Measurements from ENCODE around the gene ST6GAL1. TPM values are rescaled to one million over a fixed set of nuclear protein-coding genes. Genes with fewer than 3 reads are reported as not detected.

The ST6GAL1 gene
- total RNA-seq, 1 donor from 2014 or later: 72.7 TPM

GRCh38 chr3:187079090-187080022 lies 149.0 kb downstream of the ST6GAL1 start:
- Histone ChIP-seq H3K27ac (no peak overlapping the region), H3K27me3 (ENCODE audit: low read depth) (no peaks in the 10 kb centered on the region), H3K9me3 (no peaks in the 10 kb centered on the region), H3K4me3 (no peak overlapping the region), H3K36me3 (peaks cover 42% of the 10 kb centered on the region), H3K4me1 (peaks cover 8% of the 10 kb centered on the region)
- TF ChIP-seq CTCF (IDR thresholded peaks at IDR 0.05): no peak
- ATAC-seq: no peak
- intact Hi-C loops (cut with DNase I): no loop called here
- DNase-seq: no peak

- TF ChIP-seq CTCF (IDR thresholded peaks at IDR 0.05): no peak
- no peaks in the 10 kb centered on the region for H3K27me3 ChIP-seq (ENCODE audit: low read depth)
- H3K4me1 ChIP-seq: peaks cover 17% of the 10 kb centered on the region
- no peak for ATAC-seq
- no peak overlapping the region for H3K4me3 ChIP-seq
- intact Hi-C loops (cut with DNase I): no loop called here
- no peak overlapping the region for H3K27ac ChIP-seq
- DNase-seq: no peak
- H3K9me3 ChIP-seq: no peaks in the 10 kb centered on the region
- peaks cover 26% of the 10 kb centered on the region for H3K36me3 ChIP-seq
Observed at GRCh38 chr3:187080799-187081450, 150.6 kb downstream of the ST6GAL1 start.

- Histone ChIP-seq H3K4me3 (no peak overlapping the region), H3K27ac (no peak overlapping the region)
- intact Hi-C loops (cut with DNase I): no loop called here
Observed at GRCh38 chr3:187082758-187083375, 152.5 kb downstream of the ST6GAL1 start.

GRCh38 chr3:187084126-187084525 lies 153.8 kb downstream of the ST6GAL1 start:
- Histone ChIP-seq H3K27ac (no peak overlapping the region), H3K4me1 (peaks cover 17% of the 10 kb centered on the region), H3K9me3 (peaks cover 13% of the 10 kb centered on the region), H3K4me3 (no peak overlapping the region), H3K36me3 (no peaks in the 10 kb centered on the region), H3K27me3 (ENCODE audit: low read depth) (no peaks in the 10 kb centered on the region)
- no peak for ATAC-seq
- TF ChIP-seq CTCF (IDR thresholded peaks at IDR 0.05): no peak
- intact Hi-C loops (cut with DNase I): no loop called here
- no peak for DNase-seq

More at GRCh38 chr3:187082758-187083375, 152.5 kb downstream of the ST6GAL1 start:
- Histone ChIP-seq H3K9me3 (peaks cover 10% of the 10 kb centered on the region), H3K4me1 (peaks cover 17% of the 10 kb centered on the region), H3K36me3 (peaks cover 7% of the 10 kb centered on the region), H3K27me3 (ENCODE audit: low read depth) (no peaks in the 10 kb centered on the region)
- no peak for ATAC-seq
- no peak for TF ChIP-seq CTCF (IDR thresholded peaks at IDR 0.05)
- DNase-seq: no peak

GRCh38 chr3:187084580-187084979 lies 154.3 kb downstream of the ST6GAL1 start:
- H3K4me3 ChIP-seq: no peak overlapping the region
- H3K9me3 ChIP-seq: peaks cover 13% of the 10 kb centered on the region
- H3K27ac ChIP-seq: no peak overlapping the region
- H3K27me3 ChIP-seq (ENCODE audit: low read depth): no peaks in the 10 kb centered on the region
- H3K36me3 ChIP-seq: no peaks in the 10 kb centered on the region
- TF ChIP-seq CTCF (IDR thresholded peaks at IDR 0.05): no peak
- ATAC-seq: no peak
- intact Hi-C loops (cut with DNase I): no loop called here
- no peak for DNase-seq
- peaks cover 17% of the 10 kb centered on the region for H3K4me1 ChIP-seq
